PFSK-1 (cell line): ENCODE results near the gene ADCYAP1R1.

Experiments
- FOXP2 ChIP-seq: optimal IDR thresholded peaks from 2 replicates; pipeline ENCODE3; 2011; ENCODE audit warnings: borderline replicate concordance, control low read depth, inconsistent platforms; ENCODE audit not compliant: insufficient read depth; ENCODE audit errors: extremely low read length, extremely low read depth
- POLR2AphosphoS5 ChIP-seq: IDR thresholded peaks from 2 replicates; pipeline ENCODE4 v1.6.1; 2012; ENCODE audit warnings: low read depth, mild to moderate bottlenecking, control low read depth, low read length, moderate library complexity
- SIN3A ChIP-seq: IDR thresholded peaks from 2 replicates; pipeline ENCODE4 v1.6.1; 2012; ENCODE audit warnings: mild to moderate bottlenecking, low read length, moderate library complexity, borderline replicate concordance; ENCODE audit not compliant: insufficient read depth
- TAF1 ChIP-seq: IDR thresholded peaks from 2 replicates; pipeline ENCODE4 v1.6.1; 2012; ENCODE audit warnings: low read length, control low read depth, borderline replicate concordance; ENCODE audit not compliant: insufficient read depth
- TF ChIP-seq, protein P1 (sequence below), 2 experiments: IDR thresholded peaks; 2 replicates each; pipeline versions ENCODE4 v1.6.1 to v1.8.0; 2011 to 2012; ENCODE audit warnings: low read depth in 2 of 2, low read length in 2 of 2, control low read depth in 1 of 2, inconsistent platforms in 1 of 2, mild to moderate bottlenecking in 1 of 2, moderate library complexity in 1 of 2; ENCODE audit not compliant: insufficient read depth in 1 of 2

DNA sequence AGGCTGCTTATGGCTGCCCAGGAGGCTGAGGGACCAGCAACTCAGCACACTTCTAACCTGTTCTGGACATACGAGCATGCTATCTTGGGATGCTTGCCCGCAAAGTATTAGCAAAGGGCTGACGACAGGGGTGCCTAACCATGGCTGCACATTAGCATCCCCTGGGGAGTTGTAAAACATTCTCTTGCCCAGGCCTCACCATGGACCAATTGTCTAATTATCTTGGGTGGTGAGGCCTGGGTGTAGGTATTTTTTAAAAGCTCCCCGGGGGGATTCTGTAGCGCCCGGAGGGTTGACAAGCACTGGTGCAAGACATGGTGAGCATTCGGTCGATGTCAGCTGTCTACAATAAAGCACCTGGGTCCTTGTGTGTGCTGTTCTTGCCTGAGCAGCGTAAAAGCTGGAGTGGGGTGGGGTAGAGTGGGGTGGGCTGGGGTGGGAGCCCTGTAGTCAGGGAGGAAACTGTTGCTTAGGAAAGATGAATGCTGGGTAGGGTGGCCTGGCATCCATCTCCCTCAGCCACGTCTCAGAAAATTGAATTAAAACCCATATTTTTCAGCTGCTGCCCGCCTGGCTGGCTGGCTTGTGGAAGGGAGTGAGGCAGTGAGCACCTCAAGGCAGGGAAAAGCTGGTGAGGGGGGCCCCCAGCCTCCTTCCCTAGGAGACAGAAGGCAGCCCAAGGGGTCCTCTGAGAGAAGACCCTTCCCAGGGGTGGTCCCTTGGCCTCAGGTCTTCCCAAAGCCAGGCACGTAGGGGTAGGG is 2.9 kb upstream of the ADCYAP1R1 start:
- TF ChIP-seq POLR2AphosphoS5 (no peak), TAF1 (no peak), SIN3A (no peak), FOXP2 (no peak)
- TF ChIP-seq, protein P1, sequence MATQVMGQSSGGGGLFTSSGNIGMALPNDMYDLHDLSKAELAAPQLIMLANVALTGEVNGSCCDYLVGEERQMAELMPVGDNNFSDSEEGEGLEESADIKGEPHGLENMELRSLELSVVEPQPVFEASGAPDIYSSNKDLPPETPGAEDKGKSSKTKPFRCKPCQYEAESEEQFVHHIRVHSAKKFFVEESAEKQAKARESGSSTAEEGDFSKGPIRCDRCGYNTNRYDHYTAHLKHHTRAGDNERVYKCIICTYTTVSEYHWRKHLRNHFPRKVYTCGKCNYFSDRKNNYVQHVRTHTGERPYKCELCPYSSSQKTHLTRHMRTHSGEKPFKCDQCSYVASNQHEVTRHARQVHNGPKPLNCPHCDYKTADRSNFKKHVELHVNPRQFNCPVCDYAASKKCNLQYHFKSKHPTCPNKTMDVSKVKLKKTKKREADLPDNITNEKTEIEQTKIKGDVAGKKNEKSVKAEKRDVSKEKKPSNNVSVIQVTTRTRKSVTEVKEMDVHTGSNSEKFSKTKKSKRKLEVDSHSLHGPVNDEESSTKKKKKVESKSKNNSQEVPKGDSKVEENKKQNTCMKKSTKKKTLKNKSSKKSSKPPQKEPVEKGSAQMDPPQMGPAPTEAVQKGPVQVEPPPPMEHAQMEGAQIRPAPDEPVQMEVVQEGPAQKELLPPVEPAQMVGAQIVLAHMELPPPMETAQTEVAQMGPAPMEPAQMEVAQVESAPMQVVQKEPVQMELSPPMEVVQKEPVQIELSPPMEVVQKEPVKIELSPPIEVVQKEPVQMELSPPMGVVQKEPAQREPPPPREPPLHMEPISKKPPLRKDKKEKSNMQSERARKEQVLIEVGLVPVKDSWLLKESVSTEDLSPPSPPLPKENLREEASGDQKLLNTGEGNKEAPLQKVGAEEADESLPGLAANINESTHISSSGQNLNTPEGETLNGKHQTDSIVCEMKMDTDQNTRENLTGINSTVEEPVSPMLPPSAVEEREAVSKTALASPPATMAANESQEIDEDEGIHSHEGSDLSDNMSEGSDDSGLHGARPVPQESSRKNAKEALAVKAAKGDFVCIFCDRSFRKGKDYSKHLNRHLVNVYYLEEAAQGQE (IDR thresholded peaks at IDR 0.05; ENCODE audit: insufficient read depth in 1 of 2, low read depth in 2 of 2, low read length in 2 of 2) = no peak
